Activated T-helper 1 cell treated with anti-CD3 and anti-CD28 coated beads, Interleukin-12 subunit alpha, Interleukin-12 subunit beta, Interleukin-2, Interleukin-4 antibody, amounts not matched to agents 30 ng/mL and 10 ng/mL and 1 ng/mL, durations not matched to agents 14 hours and 24 hours and 36 hours (primary cell): Measurements from ENCODE around the gene PCDHA7. TPM values are rescaled to one million over a fixed set of nuclear protein-coding genes. Genes with fewer than 3 reads are reported as not detected.
"Not testable (repeated sequence)": the region's sequence is repeated elsewhere in the genome, so short reads cannot be mapped to it uniquely, and the experiment has no call there.

ENCODE experiments used
- DNase-seq: peaks from one replicate; pipeline ENCODE4 v3.0.0; 2021; ENCODE audit warnings: low spot score
- H3K27ac Mint-ChIP-seq: one replicate; pipeline ENCODE4 v1.8.0; 2021; ENCODE audit warnings: mild to moderate bottlenecking, mixed read lengths
- H3K27me3 Mint-ChIP-seq: one replicate; pipeline ENCODE4 v1.8.0; 2022; ENCODE audit warnings: mild to moderate bottlenecking, moderate library complexity, mixed read lengths; ENCODE audit not compliant: insufficient read depth
- H3K36me3 Mint-ChIP-seq: one replicate; pipeline ENCODE4 v1.8.0; 2021; ENCODE audit warnings: low read depth, mixed read lengths
- H3K4me1 Mint-ChIP-seq: one replicate; pipeline ENCODE4 v1.8.0; 2021; ENCODE audit warnings: low read depth, mixed read lengths
- H3K4me3 Mint-ChIP-seq: one replicate; pipeline ENCODE4 v1.8.0; 2021; ENCODE audit warnings: mild to moderate bottlenecking, moderate library complexity, mixed read lengths
- H3K9me3 Mint-ChIP-seq: one replicate; pipeline ENCODE4 v1.8.0; 2021; ENCODE audit warnings: mixed read lengths
- intact Hi-C: fragments of 100-400 bp; cut with micrococcal nuclease; formaldehyde crosslinking; loops from one replicate; pipeline ENCODE4 v1.15.1; 2024
- total RNA-seq: library from RNA; stranded (reverse); gene quantifications from 2 replicates; pipeline ENCODE4 v1.2.3, GENCODE V29; 2022

Gene PCDHA7
- total RNA-seq, 1 donor from 2014 or later = not detected

GRCh38 chr5:140857177-140857986 is 23.3 kb downstream of the PCDHA7 start:
- peaks cover 40% of the 10 kb centered on the region for H3K9me3 Mint-ChIP-seq
- H3K36me3 Mint-ChIP-seq = no peaks in the 10 kb centered on the region
- no peaks in the 10 kb centered on the region for H3K4me1 Mint-ChIP-seq
- intact Hi-C loops = no loop called here
- no peak overlapping the region for H3K27ac Mint-ChIP-seq
- H3K4me3 Mint-ChIP-seq = no peak overlapping the region
- no peak for DNase-seq
- peaks cover 4% of the 10 kb centered on the region for H3K27me3 Mint-ChIP-seq

- intact Hi-C loops = no loop called here
Measured at GRCh38 chr5:140857987-140858240, 23.8 kb downstream of the PCDHA7 start.

GRCh38 chr5:140862441-140863295 is 28.6 kb downstream of the PCDHA7 start:
- Mint-ChIP-seq H3K4me1 (no peaks in the 10 kb centered on the region), H3K36me3 (no peaks in the 10 kb centered on the region), H3K9me3 (peaks cover 19% of the 10 kb centered on the region), H3K27me3 (no peaks in the 10 kb centered on the region), H3K27ac (no peak overlapping the region), H3K4me3 (no peak overlapping the region)
- no peak for DNase-seq
- intact Hi-C loops = loop anchor here (10.0 kb wide), 1 partner anchor 372 kb away; no protein-coding TSS in a partner anchor

More at GRCh38 chr5:140857987-140858240, 23.8 kb downstream of the PCDHA7 start:
- Mint-ChIP-seq H3K9me3 (peaks cover 40% of the 10 kb centered on the region), H3K36me3 (no peaks in the 10 kb centered on the region), H3K4me3 (no peak overlapping the region), H3K27ac (no peak overlapping the region), H3K4me1 (no peaks in the 10 kb centered on the region), H3K27me3 (peaks cover 4% of the 10 kb centered on the region)
- no peak for DNase-seq

GRCh38 chr5:140868721-140869554 is 34.9 kb downstream of the PCDHA7 start, which contains the start of gene PCDHA11:
Gene PCDHA11, plus strand, starts transcription at chr5:140868957. Its CDS starts 147 bp downstream, at chr5:140869104.
- no peak within 1 kb of the TSS for H3K4me3 Mint-ChIP-seq
- H3K27ac Mint-ChIP-seq = no peak within 1 kb of the TSS
- DNase-seq = no peak
- peaks cover 14% of the 10 kb centered on the region for H3K9me3 Mint-ChIP-seq
- no peaks in the 10 kb centered on the region for H3K4me1 Mint-ChIP-seq
- intact Hi-C loops = loop anchor here (10.0 kb wide), 1 partner anchor 366 kb away; no protein-coding TSS in a partner anchor
- H3K27me3 Mint-ChIP-seq = no peaks in the 10 kb centered on the region
- no peaks in the 10 kb centered on the region for H3K36me3 Mint-ChIP-seq

GRCh38 chr5:140869555-140869886 is 35.5 kb downstream of the PCDHA7 start:
- intact Hi-C loops = loop anchor here (10.0 kb wide), 1 partner anchor 365 kb away; no protein-coding TSS in a partner anchor
- no peak overlapping the region for H3K4me3 Mint-ChIP-seq

GRCh38 chr5:140870221-140871201 is 36.4 kb downstream of the PCDHA7 start:
- Mint-ChIP-seq H3K27ac (no peak overlapping the region), H3K4me1 (no peaks in the 10 kb centered on the region), H3K4me3 (no peak overlapping the region), H3K9me3 (peaks cover 21% of the 10 kb centered on the region), H3K27me3 (no peaks in the 10 kb centered on the region), H3K36me3 (no peaks in the 10 kb centered on the region)
- no peak for DNase-seq
- intact Hi-C loops = no loop called here

More at GRCh38 chr5:140869555-140869886, 35.5 kb downstream of the PCDHA7 start:
- H3K27ac Mint-ChIP-seq = no peak overlapping the region
- H3K4me1 Mint-ChIP-seq = no peaks in the 10 kb centered on the region
- peaks cover 15% of the 10 kb centered on the region for H3K9me3 Mint-ChIP-seq
- no peak for DNase-seq
- H3K27me3 Mint-ChIP-seq = no peaks in the 10 kb centered on the region
- no peaks in the 10 kb centered on the region for H3K36me3 Mint-ChIP-seq

GRCh38 chr5:140875085-140876065 is 41.3 kb downstream of the PCDHA7 start, which contains the start of gene PCDHA12:
Gene PCDHA12, plus strand, starts transcription at chr5:140875308. Its CDS starts 165 bp downstream, at chr5:140875473.
- H3K27me3 Mint-ChIP-seq = no peaks in the 10 kb centered on the region
- no peaks in the 10 kb centered on the region for H3K36me3 Mint-ChIP-seq
- no peak for DNase-seq
- H3K27ac Mint-ChIP-seq = no peak within 1 kb of the TSS
- peaks cover 28% of the 10 kb centered on the region for H3K9me3 Mint-ChIP-seq
- intact Hi-C loops = loop anchor here (5.0 kb wide), 1 partner anchor 43 kb away; the partner anchor contains the start of gene PCDHA7
- no peak within 1 kb of the TSS for H3K4me3 Mint-ChIP-seq
- no peaks in the 10 kb centered on the region for H3K4me1 Mint-ChIP-seq

GRCh38 chr5:140876541-140877261 is 42.6 kb downstream of the PCDHA7 start:
- H3K36me3 Mint-ChIP-seq, H3K4me3 Mint-ChIP-seq, DNase-seq, H3K27me3 Mint-ChIP-seq, H3K27ac Mint-ChIP-seq, H3K4me1 Mint-ChIP-seq: not testable (repeated sequence)
- intact Hi-C loops = loop anchor here (5.0 kb wide), 1 partner anchor 44 kb away; the partner anchor contains the start of gene PCDHA7
- peaks cover 39% of the 10 kb centered on the region for H3K9me3 Mint-ChIP-seq

- intact Hi-C loops = loop anchor here (5.0 kb wide), 1 partner anchor 45 kb away; the partner anchor contains the start of gene PCDHA7
- Mint-ChIP-seq H3K27ac (no peak overlapping the region), H3K4me1 (no peaks in the 10 kb centered on the region), H3K9me3 (peaks cover 41% of the 10 kb centered on the region), H3K27me3 (no peaks in the 10 kb centered on the region), H3K36me3 (no peaks in the 10 kb centered on the region), H3K4me3 (no peak overlapping the region)
- DNase-seq = no peak
Measured at GRCh38 chr5:140877262-140877581, 43.2 kb downstream of the PCDHA7 start.

GRCh38 chr5:140881889-140882590 is 48.0 kb downstream of the PCDHA7 start, which contains the start of gene PCDHA13:
Gene PCDHA13, plus strand, starts transcription at chr5:140882124. Its CDS starts 145 bp downstream, at chr5:140882269.
- Mint-ChIP-seq H3K27ac (no peak within 1 kb of the TSS), H3K36me3 (no peaks in the 10 kb centered on the region), H3K9me3 (peaks cover 40% of the 10 kb centered on the region), H3K4me1 (no peaks in the 10 kb centered on the region), H3K4me3 (no peak within 1 kb of the TSS), H3K27me3 (no peaks in the 10 kb centered on the region)
- no peak for DNase-seq
- intact Hi-C loops = loop anchor here (10.0 kb wide), 1 partner anchor 87 kb away; the partner anchor contains the start of gene PCDHA2
